Dendritic cell treated with granulocyte-macrophage colony-stimulating factor and Interleukin-4, amounts not matched to agents 40 ng/mL and 50 ng/mL, for 4 days (primary cell): Measurements from ENCODE around the gene RAB15.

Experiments used
- H3K27ac Mint-ChIP-seq: one replicate; pipeline ENCODE4 v1.8.0; 2022; ENCODE audit warnings: mild to moderate bottlenecking, mixed read lengths
- H3K27me3 Mint-ChIP-seq: one replicate; pipeline ENCODE4 v1.8.0; 2022; ENCODE audit warnings: mild to moderate bottlenecking, mixed read lengths
- H3K36me3 Mint-ChIP-seq: one replicate; pipeline ENCODE4 v1.8.0; 2022; ENCODE audit warnings: low read depth, mixed read lengths
- H3K4me1 Mint-ChIP-seq: one replicate; pipeline ENCODE4 v1.8.0; 2022; ENCODE audit warnings: low read depth, mixed read lengths
- H3K4me3 Mint-ChIP-seq: one replicate; pipeline ENCODE4 v1.8.0; 2022; ENCODE audit warnings: mild to moderate bottlenecking, moderate library complexity, mixed read lengths
- H3K9me3 Mint-ChIP-seq: one replicate; pipeline ENCODE4 v1.8.0; 2022; ENCODE audit warnings: mixed read lengths
- intact Hi-C: fragments of 100-400 bp; cut with micrococcal nuclease; formaldehyde crosslinking; loops from one replicate; pipeline ENCODE4 v1.15.0; 2022

RAB15 gene

DNA sequence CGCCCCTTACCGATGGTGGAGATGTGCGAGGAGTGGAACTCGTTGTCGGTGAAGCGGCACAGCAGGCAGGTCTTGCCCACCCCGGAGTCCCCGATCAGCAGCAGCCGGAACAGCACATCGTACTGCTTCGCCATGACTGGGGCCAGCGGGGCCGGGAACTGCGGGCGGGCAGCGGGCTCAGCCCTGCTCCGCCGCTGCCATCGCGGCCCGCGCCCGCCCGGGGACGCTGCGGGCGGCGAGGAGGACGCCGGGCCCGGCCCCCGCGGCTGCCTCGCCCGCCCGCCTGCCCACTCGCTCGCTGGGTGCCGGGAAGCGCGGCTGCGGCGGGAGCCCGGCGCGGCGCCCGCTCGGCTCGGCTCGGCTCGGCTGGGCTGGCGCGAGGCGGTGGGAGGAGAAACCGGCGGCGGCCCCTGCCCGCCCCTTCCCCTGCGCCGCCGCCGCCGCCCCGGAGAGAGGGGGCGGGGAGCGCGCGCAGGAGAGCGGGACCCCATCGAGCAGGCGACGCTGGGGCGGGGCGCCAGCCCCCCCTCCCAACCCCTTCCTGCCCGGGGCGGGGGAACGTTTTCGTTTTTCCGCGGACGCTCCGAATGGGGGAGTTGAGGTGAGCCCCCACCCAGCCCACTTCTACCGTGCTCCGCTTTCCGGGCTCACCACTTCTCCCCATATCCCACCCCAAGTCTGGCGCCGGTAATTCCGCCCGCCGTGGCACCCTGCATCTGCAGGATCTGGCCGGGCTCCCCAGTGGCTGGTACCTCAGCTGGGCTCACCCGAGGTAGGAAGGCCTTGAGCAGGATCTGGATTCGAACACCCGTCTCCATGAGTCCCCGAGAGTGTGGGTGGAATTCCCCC is at the start of gene RAB15:
RAB15 (minus strand) TSS at position 394 of the 849 bp plus-strand sequence; CDS start at position 134, 260 bp downstream.
- no peaks in the 10 kb centered on the region for H3K9me3 Mint-ChIP-seq
- H3K27ac Mint-ChIP-seq = no peak within 1 kb of the TSS
- peak within 1 kb of the TSS; percentile 83 for H3K4me3 Mint-ChIP-seq
- peaks cover 56% of the 10 kb centered on the region for H3K27me3 Mint-ChIP-seq
- H3K36me3 Mint-ChIP-seq = no peaks in the 10 kb centered on the region
- intact Hi-C loops = no loop called here
- H3K4me1 Mint-ChIP-seq = peaks cover 7% of the 10 kb centered on the region

- Mint-ChIP-seq H3K36me3 (peaks cover 45% of the 10 kb centered on the region), H3K4me1 (peaks cover 9% of the 10 kb centered on the region), H3K4me3 (no peak overlapping the region), H3K27me3 (no peaks in the 10 kb centered on the region), H3K9me3 (no peaks in the 10 kb centered on the region), H3K27ac (no peak overlapping the region)
- intact Hi-C loops = loop anchor here (2.0 kb wide), 1 partner anchor 33 kb away; the partner anchor contains the start of gene FNTB
Measured at GRCh38 chr14:65019944-65020566, 47.9 kb upstream of the RAB15 start.

DNA sequence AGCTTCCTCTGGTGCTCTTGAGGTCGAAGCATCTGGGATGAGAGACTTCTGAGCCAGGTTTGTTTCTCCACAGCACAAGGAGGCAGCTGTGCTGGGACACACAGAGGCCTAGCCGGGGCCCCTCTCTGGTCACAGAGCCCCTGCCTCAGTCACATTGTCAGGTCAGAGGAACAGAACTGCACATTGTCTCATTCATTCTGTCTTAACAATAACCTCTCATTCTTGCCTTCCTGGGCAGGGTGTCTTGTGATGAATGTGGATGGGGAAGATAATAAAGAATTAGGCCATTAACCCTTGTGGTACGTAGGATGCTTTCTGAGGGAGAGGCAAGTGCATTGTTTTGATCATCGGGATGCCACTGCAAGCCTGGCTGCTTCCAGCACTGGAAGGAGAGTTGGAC is 44.3 kb upstream of the RAB15 start:
- peaks cover 9% of the 10 kb centered on the region for H3K4me1 Mint-ChIP-seq
- no peak overlapping the region for H3K4me3 Mint-ChIP-seq
- intact Hi-C loops = no loop called here
- no peak overlapping the region for H3K27ac Mint-ChIP-seq
- no peaks in the 10 kb centered on the region for H3K9me3 Mint-ChIP-seq
- H3K27me3 Mint-ChIP-seq = no peaks in the 10 kb centered on the region
- peaks cover 54% of the 10 kb centered on the region for H3K36me3 Mint-ChIP-seq

DNA sequence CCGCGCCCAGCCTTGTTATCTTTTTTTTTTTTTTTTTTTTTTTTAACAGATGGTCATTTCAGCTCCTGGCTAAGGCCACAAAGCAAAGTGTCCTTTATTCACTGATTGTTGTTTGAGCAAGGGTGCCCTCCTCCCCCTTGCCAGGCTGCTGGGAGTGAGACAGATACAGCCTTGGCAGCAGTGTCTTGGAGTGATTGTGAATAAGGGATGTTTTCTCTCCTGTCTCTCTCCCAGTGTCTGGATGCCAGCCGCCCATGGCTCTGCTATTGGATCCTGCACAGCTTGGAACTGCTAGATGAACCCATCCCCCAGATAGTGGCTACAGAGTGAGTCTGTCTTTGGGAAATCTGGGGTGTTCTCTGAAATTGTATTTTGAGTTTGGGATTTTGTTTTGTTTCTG is 43.3 kb upstream of the RAB15 start:
- Mint-ChIP-seq H3K36me3 (peaks cover 61% of the 10 kb centered on the region), H3K4me3 (no peak overlapping the region), H3K4me1 (peaks cover 9% of the 10 kb centered on the region), H3K27ac (peak overlapping the region; percentile 32), H3K9me3 (no peaks in the 10 kb centered on the region), H3K27me3 (no peaks in the 10 kb centered on the region)
- intact Hi-C loops = no loop called here

- intact Hi-C loops = no loop called here
- Mint-ChIP-seq H3K9me3 (no peaks in the 10 kb centered on the region), H3K4me3 (no peak overlapping the region), H3K36me3 (peaks cover 76% of the 10 kb centered on the region), H3K27ac (no peak overlapping the region), H3K27me3 (no peaks in the 10 kb centered on the region), H3K4me1 (peaks cover 9% of the 10 kb centered on the region)
Measured at GRCh38 chr14:65012353-65012752, 40.2 kb upstream of the RAB15 start.

GRCh38 chr14:65011538-65011937 is 39.4 kb upstream of the RAB15 start:
- H3K36me3 Mint-ChIP-seq = peaks cover 72% of the 10 kb centered on the region

DNA sequence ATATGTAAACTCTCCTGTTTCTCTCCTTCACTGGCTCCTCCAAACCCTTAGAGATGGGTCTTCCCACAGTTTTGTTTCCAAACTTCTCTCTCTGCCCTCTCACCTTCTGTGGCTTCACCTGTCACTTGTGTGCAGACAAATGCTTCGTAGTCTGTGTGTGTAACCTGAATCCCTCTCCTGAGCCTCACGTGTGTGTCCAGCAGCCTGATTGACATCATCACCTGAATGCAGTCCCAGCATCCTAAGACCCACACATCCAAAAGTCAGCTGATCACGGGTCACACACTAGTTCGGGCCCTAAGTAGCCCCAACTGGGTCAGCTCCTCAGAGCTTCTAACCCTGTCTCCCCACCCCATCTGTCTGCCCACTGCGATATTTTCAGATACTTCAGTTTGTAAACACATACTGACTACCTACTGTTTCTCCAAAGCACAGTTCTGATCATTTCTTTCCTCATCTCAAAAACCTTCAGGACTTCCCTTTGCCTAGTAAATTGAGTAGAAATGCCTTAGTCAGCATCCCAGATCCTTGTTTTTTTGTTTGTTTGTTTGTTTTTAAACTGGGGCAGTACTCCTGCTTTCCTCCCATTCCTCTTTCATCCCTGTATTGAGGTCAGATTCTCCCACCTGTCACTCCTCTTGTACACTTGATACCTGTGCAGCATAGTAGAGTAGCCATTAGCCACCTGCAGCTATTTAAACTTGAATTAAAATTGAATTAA is 38.2 kb upstream of the RAB15 start:
- peaks cover under 1% of the 10 kb centered on the region for H3K4me1 Mint-ChIP-seq
- no peak overlapping the region for H3K4me3 Mint-ChIP-seq

More at GRCh38 chr14:65011538-65011937, 39.4 kb upstream of the RAB15 start:
- Mint-ChIP-seq H3K4me3 (no peak overlapping the region), H3K27ac (no peak overlapping the region), H3K4me1 (peaks cover 9% of the 10 kb centered on the region), H3K27me3 (no peaks in the 10 kb centered on the region), H3K9me3 (no peaks in the 10 kb centered on the region)
- intact Hi-C loops = no loop called here

DNA sequence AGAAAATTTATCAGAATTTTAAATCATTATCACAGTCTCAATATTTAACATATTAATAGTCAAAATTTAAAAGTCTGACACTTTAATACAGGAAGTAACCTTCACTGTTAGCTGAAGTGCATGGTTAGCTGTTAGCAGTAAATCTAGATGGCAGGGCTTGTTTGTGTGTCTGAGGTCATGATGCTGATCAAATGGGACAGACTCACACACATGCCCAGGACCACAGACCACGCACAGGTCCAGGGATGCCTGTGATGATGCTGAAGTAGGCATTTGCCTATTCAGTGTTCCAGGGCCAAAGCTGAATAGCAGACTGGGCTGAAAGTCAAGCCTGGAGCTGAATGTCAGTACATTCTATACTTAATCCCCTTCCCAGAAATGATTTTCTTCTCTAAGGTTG is 35.1 kb upstream of the RAB15 start:
- H3K36me3 Mint-ChIP-seq = peaks cover 63% of the 10 kb centered on the region
- H3K4me1 Mint-ChIP-seq = peaks cover 12% of the 10 kb centered on the region
- no peak overlapping the region for H3K27ac Mint-ChIP-seq
- intact Hi-C loops = no loop called here
- H3K27me3 Mint-ChIP-seq = no peaks in the 10 kb centered on the region
- no peak overlapping the region for H3K4me3 Mint-ChIP-seq
- no peaks in the 10 kb centered on the region for H3K9me3 Mint-ChIP-seq

More for the DNA sequence above, 38.2 kb upstream of the RAB15 start:
- Mint-ChIP-seq H3K9me3 (no peaks in the 10 kb centered on the region), H3K27ac (no peak overlapping the region), H3K36me3 (peaks cover 72% of the 10 kb centered on the region), H3K27me3 (no peaks in the 10 kb centered on the region)
- intact Hi-C loops = no loop called here

DNA sequence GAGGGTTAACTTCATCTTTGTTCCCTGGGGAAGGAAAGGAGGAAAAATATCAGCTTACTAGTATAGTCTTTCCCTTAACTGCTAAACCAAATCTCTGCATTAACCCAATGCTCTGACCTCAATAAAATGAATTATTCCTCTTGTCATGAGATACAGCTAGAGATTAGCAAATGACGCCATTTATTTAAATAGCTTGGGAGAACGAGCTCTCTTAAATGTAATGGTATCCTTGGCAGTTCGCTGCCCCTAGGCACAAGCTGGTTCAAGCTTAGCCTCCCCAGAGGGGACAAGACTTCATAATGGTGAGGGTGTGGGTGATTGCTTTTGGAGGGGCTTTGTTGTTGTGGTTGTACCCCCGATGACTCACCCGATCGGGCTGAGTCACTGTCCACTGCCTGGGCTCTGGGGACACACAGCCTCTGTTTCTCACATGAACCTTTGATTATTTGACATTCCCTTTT is 34.2 kb upstream of the RAB15 start:
- Mint-ChIP-seq H3K36me3 (peaks cover 56% of the 10 kb centered on the region), H3K27ac (no peak overlapping the region), H3K27me3 (no peaks in the 10 kb centered on the region), H3K9me3 (no peaks in the 10 kb centered on the region), H3K4me3 (no peak overlapping the region), H3K4me1 (peaks cover 12% of the 10 kb centered on the region)
- intact Hi-C loops = no loop called here

DNA sequence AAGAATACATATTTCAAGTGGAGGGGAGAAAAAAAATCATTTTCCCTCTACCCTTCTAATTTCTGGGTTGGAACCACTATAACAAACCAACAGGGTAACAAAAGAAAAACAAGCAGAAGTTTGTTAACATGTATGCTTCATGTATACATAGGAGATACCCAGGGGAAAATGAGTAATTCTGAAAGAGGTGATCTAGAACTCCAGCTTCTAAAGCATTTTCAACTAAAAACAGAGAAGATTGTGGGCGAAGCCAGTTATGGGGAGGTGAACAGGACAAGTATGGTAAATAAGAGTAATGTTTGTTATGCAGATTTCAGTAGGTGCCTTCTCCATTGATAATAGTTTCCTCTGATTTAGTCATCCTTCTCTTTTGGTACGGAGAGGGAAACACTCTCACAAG is 31.3 kb upstream of the RAB15 start:
- Mint-ChIP-seq H3K4me1 (peaks cover 12% of the 10 kb centered on the region), H3K9me3 (no peaks in the 10 kb centered on the region), H3K4me3 (no peak overlapping the region), H3K36me3 (peaks cover 30% of the 10 kb centered on the region), H3K27me3 (no peaks in the 10 kb centered on the region), H3K27ac (no peak overlapping the region)
- intact Hi-C loops = no loop called here

DNA sequence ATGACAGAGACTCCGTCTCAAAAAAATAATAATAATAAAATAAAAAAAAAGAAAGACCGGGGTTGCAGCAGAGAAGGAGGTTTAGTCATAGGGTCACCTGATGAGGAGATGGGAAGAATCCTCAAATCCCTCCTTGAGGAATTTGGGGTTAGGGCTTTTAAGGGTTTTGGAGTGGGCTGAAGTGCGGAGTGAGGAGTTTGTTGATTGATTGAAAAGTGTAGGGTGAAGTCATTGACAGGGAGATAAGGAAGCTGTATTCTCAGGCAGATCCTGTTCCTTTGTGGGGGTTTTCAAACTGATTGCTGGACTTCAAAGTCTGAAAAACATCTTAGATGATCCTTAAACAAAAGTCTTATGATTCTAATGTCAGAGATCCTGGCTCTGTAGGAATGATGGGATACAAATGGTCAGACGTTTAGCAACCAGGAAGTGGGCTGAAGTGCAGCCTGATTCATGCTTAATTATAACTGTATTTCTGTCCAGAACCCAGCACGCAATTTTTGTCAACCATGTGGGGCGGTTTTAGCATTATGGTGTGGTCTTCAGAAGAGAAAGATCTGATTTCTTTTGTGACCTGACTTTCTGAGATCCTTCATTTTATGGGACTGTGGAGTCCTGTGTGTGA is 30.6 kb upstream of the RAB15 start:
- Mint-ChIP-seq H3K36me3 (peaks cover 26% of the 10 kb centered on the region), H3K9me3 (no peaks in the 10 kb centered on the region), H3K4me1 (peaks cover 17% of the 10 kb centered on the region), H3K27me3 (no peaks in the 10 kb centered on the region), H3K4me3 (no peak overlapping the region), H3K27ac (no peak overlapping the region)
- intact Hi-C loops = no loop called here

- intact Hi-C loops = no loop called here
- no peak overlapping the region for H3K27ac Mint-ChIP-seq
- no peaks in the 10 kb centered on the region for H3K27me3 Mint-ChIP-seq
- H3K36me3 Mint-ChIP-seq = peaks cover 24% of the 10 kb centered on the region
- no peak overlapping the region for H3K4me3 Mint-ChIP-seq
- no peaks in the 10 kb centered on the region for H3K9me3 Mint-ChIP-seq
- peaks cover 24% of the 10 kb centered on the region for H3K4me1 Mint-ChIP-seq
Measured at GRCh38 chr14:65001723-65002122, 29.6 kb upstream of the RAB15 start.

GRCh38 chr14:65000898-65001591 is 28.9 kb upstream of the RAB15 start:
- intact Hi-C loops = no loop called here
- peaks cover 24% of the 10 kb centered on the region for H3K4me1 Mint-ChIP-seq
- H3K27me3 Mint-ChIP-seq = no peaks in the 10 kb centered on the region
- no peak overlapping the region for H3K27ac Mint-ChIP-seq
- no peaks in the 10 kb centered on the region for H3K9me3 Mint-ChIP-seq
- H3K36me3 Mint-ChIP-seq = peaks cover 17% of the 10 kb centered on the region
- no peak overlapping the region for H3K4me3 Mint-ChIP-seq
